Aorta (tissue), 5 donors: Measurements from ENCODE around the gene USP37. TPM values are rescaled to one million over a fixed set of nuclear protein-coding genes. Genes with fewer than 3 reads are reported as not detected.
"Not testable (repeated sequence)": the region's sequence is repeated elsewhere in the genome, so short reads cannot be mapped to it uniquely, and the experiment has no call there.

ENCODE experiments used
- ATAC-seq: fragments of 200-7000 bp; cut with Tn5 transposase; one replicate; pipeline ENCODE4 v1.9.1; 2022; ENCODE audit warnings: moderate library complexity; ENCODE audit not compliant: low FRiP score
- DNase-seq, 2 donors: peaks; one replicate each; pipeline ENCODE4 v3.0.0-alpha.2; 2020
- H3K27ac ChIP-seq, 2 donors: one replicate each; pipeline ENCODE4 v1.5.1; 2013; ENCODE audit warnings: low read length in 2 of 2, mild to moderate bottlenecking in 2 of 2, moderate library complexity in 2 of 2, control low read depth in 1 of 2, inconsistent platforms in 1 of 2, low read depth in 1 of 2
- H3K27me3 ChIP-seq, 2 donors: one replicate each; pipeline ENCODE4 v1.6.1; 2013; ENCODE audit warnings: control low read depth in 1 of 2, low read length in 1 of 2, mild to moderate bottlenecking in 1 of 2, moderate library complexity in 1 of 2; ENCODE audit not compliant: insufficient read depth in 2 of 2, control insufficient read depth in 1 of 2
- H3K36me3 ChIP-seq, 2 donors: one replicate each; pipeline ENCODE4 v1.6.1; 2013; ENCODE audit warnings: control low read depth in 1 of 2, low read length in 1 of 2, mild to moderate bottlenecking in 1 of 2; ENCODE audit not compliant: insufficient read depth in 2 of 2, control insufficient read depth in 1 of 2
- H3K4me1 ChIP-seq, 2 donors: one replicate each; pipeline ENCODE4 v1.6.1; 2013; ENCODE audit warnings: low read length in 2 of 2, control low read depth in 1 of 2, mild to moderate bottlenecking in 1 of 2, moderate library complexity in 1 of 2; ENCODE audit not compliant: insufficient read depth in 2 of 2, control insufficient read depth in 1 of 2
- H3K4me3 ChIP-seq, 2 donors: one replicate each; pipeline ENCODE4 v1.5.1; 2013; ENCODE audit warnings: low read length in 2 of 2, control low read depth in 1 of 2, mild to moderate bottlenecking in 1 of 2
- H3K9me3 ChIP-seq: one replicate; pipeline ENCODE4 v1.6.1; 2013; ENCODE audit warnings: mild to moderate bottlenecking, low read length; ENCODE audit not compliant: control insufficient read depth
- WGBS, 2 donors: extraction: QIAGEN DNeasy Blood & Tissue Kit; methylation state at CpG; one replicate each; pipeline ENCODE4 v1.1.7; 2013; 5-methylcytosine and 5-hydroxymethylcytosine counted together
- intact Hi-C, 2 donors: fragments of 100-400 bp; cut with DNase I; formaldehyde crosslinking; loops; one replicate each; pipeline versions ENCODE4 v1.14.2 to v1.15.0; 2022
- polyA plus RNA-seq, 2 donors: library from polyadenylated mRNA; stranded (reverse); fragments of 200-250 nt; gene quantifications; one replicate each; pipeline ENCODE4 v1.2.3, GENCODE V29; 2013
- total RNA-seq, 2 donors: library from RNA; stranded (reverse); fragmentation: NEBNext Ultra II Directional; extraction: Animal tissue kit (Norgen Biotek cat#: 25700); gene quantifications; one replicate each; pipeline ENCODE4 v1.2.1, GENCODE V29; 2021
- donor health status: healthy with polysubstance abuse.
- donor health status: Bipolar disorder and iron deficiency.
- donor health status: DM: no; HTN: no; CAD: no.
- donor health status: DM: no; HTN: no; CAD: no.
- donor health status: DM: yes; HTN: yes; CAD: no.

USP37 gene
- total and polyA plus RNA-seq, 4 donors = 1.5 to 22.2 (median 7.8) TPM

GRCh38 chr2:218536804-218537494 lies 31.2 kb downstream of the USP37 start:
- ATAC-seq = no peak
- Histone ChIP-seq H3K4me3 (no peak overlapping the region), H3K4me1 (no peaks in the 10 kb centered on the region), H3K36me3 (peaks cover 6 to 8% of the 10 kb centered on the region in 2 donors), H3K27me3 (no peaks in the 10 kb centered on the region), H3K9me3 (no peaks in the 10 kb centered on the region), H3K27ac (no peak overlapping the region)
- 86 to 95% methylated on average over 6 of the region's 6 CpGs for WGBS, 2 donors
- no peak for DNase-seq
- intact Hi-C loops = no loop called here

DNA sequence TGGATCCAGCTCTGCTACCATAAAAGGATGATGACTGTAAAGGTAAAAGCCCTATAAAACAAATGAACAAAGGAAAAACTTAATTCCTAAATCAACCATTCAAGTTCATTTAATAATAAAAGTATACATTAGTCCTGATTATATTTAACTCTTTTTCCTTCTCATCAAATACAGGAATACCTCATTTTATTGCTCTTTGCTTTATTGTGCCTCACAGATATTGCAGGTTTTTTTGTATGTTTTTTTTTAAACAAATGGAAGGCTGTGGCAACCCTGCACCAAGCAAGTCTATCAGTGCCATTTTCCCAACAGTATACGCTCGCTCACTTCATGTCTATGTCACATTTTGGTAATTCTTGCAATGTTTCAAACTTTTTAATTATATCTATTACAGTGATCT lies 38.2 kb downstream of the USP37 start:
- 98% methylated on average over 2 of the region's 2 CpGs for WGBS, 2 donors
- peaks cover 3 to 4% of the 10 kb centered on the region in 2 donors for H3K36me3 ChIP-seq
- DNase-seq = no peak
- intact Hi-C loops = no loop called here
- no peak overlapping the region for H3K27ac ChIP-seq
- H3K27me3 ChIP-seq = no peaks in the 10 kb centered on the region
- H3K4me3 ChIP-seq = no peak overlapping the region
- no peak for ATAC-seq
- no peaks in the 10 kb centered on the region for H3K9me3 ChIP-seq
- no peaks in the 10 kb centered on the region for H3K4me1 ChIP-seq

DNA sequence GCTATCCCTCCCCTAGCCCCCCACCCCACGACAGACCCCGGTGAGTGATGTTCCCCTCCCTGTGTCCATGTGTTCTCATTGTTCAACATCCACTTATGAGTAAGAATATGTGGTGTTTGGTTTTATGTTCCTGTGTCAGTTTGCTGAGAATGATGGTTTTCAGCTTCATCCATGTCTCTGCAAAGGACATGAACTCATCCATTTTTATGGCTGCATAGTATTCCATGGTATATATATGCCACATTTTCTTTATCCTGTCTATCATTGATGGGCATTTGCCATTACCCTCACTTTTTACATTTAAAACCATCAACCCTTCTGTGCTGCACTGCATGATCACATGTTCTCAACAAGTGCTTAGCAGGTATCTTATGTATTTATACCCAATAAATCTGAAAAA lies 39.7 kb downstream of the USP37 start:
- DNase-seq, H3K36me3 ChIP-seq, H3K9me3 ChIP-seq, H3K27me3 ChIP-seq, H3K27ac ChIP-seq, H3K4me1 ChIP-seq, ATAC-seq, intact Hi-C loops, H3K4me3 ChIP-seq: not testable (repeated sequence)
- 93 to 98% methylated on average over 2 of the region's 2 CpGs for whole genome bisulfite sequencing, 2 donors

GRCh38 chr2:218523651-218524050 lies 44.5 kb downstream of the USP37 start:
- Histone ChIP-seq H3K27ac (no peak overlapping the region), H3K4me3 (no peak overlapping the region), H3K36me3 (peaks cover 1 to 3% of the 10 kb centered on the region in 2 donors), H3K4me1 (no peaks in the 10 kb centered on the region), H3K9me3 (no peaks in the 10 kb centered on the region), H3K27me3 (no peaks in the 10 kb centered on the region)
- ATAC-seq (no peak), DNase-seq (no peak)
- 50 to 99% methylated on average over 1 of the region's 1 CpG for WGBS, 2 donors
- intact Hi-C loops = no loop called here

GRCh38 chr2:218518876-218519275 lies 49.3 kb downstream of the USP37 start:
- DNase-seq (no peak), ATAC-seq (no peak)
- intact Hi-C loops = no loop called here
- Histone ChIP-seq H3K9me3 (no peaks in the 10 kb centered on the region), H3K36me3 (no peaks in the 10 kb centered on the region), H3K27ac (no peak overlapping the region), H3K4me3 (no peak overlapping the region), H3K4me1 (no peaks in the 10 kb centered on the region), H3K27me3 (no peaks in the 10 kb centered on the region)
- WGBS, 2 donors = 79 to 91% methylated on average over 1 of the region's 1 CpG

- H3K4me3 ChIP-seq = no peak overlapping the region
- no peaks in the 10 kb centered on the region for H3K4me1 ChIP-seq
- no peaks in the 10 kb centered on the region for H3K9me3 ChIP-seq
- H3K27ac ChIP-seq = no peak overlapping the region
- intact Hi-C loops = no loop called here
- no peak for DNase-seq
- H3K27me3 ChIP-seq = no peaks in the 10 kb centered on the region
- WGBS, 2 donors = 82 to 86% methylated on average over 5 of the region's 5 CpGs
- H3K36me3 ChIP-seq = no peaks in the 10 kb centered on the region
- ATAC-seq = no peak
These were observed 50.5 kb downstream of the USP37 start for GRCh38 chr2:218517434-218518206.

DNA sequence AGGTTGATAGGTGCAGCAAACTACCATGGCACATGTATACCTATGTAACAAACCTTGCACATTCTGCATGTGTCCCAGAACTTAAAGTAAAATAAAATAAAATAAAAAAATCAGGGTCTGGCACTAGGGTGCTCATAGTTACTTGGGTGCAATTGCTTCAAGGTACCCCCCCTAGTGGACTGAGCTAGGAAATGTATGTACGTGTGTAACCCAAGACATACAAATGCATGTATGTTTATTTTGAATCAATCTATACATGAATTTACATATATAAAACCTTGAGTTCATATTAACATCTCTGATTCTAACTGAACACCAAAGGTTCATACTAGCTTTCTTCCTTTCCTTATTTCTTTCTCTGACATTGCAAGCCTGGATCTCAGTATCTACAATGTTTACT lies 51.5 kb downstream of the USP37 start:
- H3K27ac ChIP-seq = no peak overlapping the region
- no peaks in the 10 kb centered on the region for H3K4me1 ChIP-seq
- H3K9me3 ChIP-seq = no peaks in the 10 kb centered on the region
- no peak for ATAC-seq
- H3K36me3 ChIP-seq = no peaks in the 10 kb centered on the region
- no peak overlapping the region for H3K4me3 ChIP-seq
- intact Hi-C loops = no loop called here
- no peak for DNase-seq
- H3K27me3 ChIP-seq = no peaks in the 10 kb centered on the region
- WGBS, 2 donors = 90% methylated on average over 1 of the region's 1 CpG

GRCh38 chr2:218513676-218514075 lies 54.5 kb downstream of the USP37 start:
- no peak for DNase-seq
- H3K27ac ChIP-seq = no peak overlapping the region
- H3K4me1 ChIP-seq = no peaks in the 10 kb centered on the region
- ATAC-seq = no peak
- 93 to 97% methylated on average over 5 of the region's 5 CpGs for WGBS, 2 donors
- H3K4me3 ChIP-seq = no peak overlapping the region
- intact Hi-C loops = no loop called here
- H3K36me3 ChIP-seq = no peaks in the 10 kb centered on the region
- H3K27me3 ChIP-seq = no peaks in the 10 kb centered on the region
- H3K9me3 ChIP-seq = no peaks in the 10 kb centered on the region

DNA sequence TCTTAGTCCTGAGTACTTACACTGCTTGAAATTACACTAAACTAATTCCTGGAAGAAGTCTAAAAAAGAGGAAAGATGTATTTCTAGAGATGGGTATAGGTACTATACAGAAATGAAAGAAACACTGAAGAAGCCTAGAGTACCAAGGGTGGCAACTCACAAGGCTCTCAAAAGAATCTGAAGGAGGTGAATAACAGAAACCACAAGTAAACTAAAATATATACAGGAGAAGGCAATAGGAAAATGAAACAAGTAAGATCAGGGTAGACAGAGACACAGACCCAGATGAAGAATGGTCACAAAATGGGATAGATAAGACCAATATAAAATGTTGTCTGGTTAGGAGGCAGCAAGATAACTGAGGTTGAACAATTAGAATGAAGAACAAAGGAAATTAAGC lies 59.9 kb downstream of the USP37 start:
- no peaks in the 10 kb centered on the region for H3K27me3 ChIP-seq
- intact Hi-C loops = no loop called here
- no peaks in the 10 kb centered on the region for H3K4me1 ChIP-seq
- no peak overlapping the region for H3K27ac ChIP-seq
- H3K36me3 ChIP-seq = no peaks in the 10 kb centered on the region
- no peak for ATAC-seq
- no peak overlapping the region for H3K4me3 ChIP-seq
- DNase-seq = no peak
- no peaks in the 10 kb centered on the region for H3K9me3 ChIP-seq
